HCEC 1CT (cell line): ENCODE data around the gene OPHN1.
"Not testable (repeated sequence)": the region's sequence is repeated elsewhere in the genome, so short reads cannot be mapped to it uniquely, and the experiment has no call there.

Experiments used
- DNase-seq: peaks from one replicate; pipeline ENCODE4 v3.0.0-alpha.2; 2017

Gene OPHN1

GRCh38 chrX:68354879-68355628 is 78.2 kb downstream of the OPHN1 start:
- DNase-seq, result peak; percentile 5

- no peak for DNase-seq
Measured at GRCh38 chrX:68345025-68345424, 88.3 kb downstream of the OPHN1 start.

GRCh38 chrX:68343551-68343950 is 89.7 kb downstream of the OPHN1 start:
- peak; percentile 35 for DNase-seq

- DNase-seq, result no peak
Measured at GRCh38 chrX:68332201-68332731, 101.0 kb downstream of the OPHN1 start.

- not testable (repeated sequence) for DNase-seq
Measured at GRCh38 chrX:68326841-68327240, 106.5 kb downstream of the OPHN1 start.

GRCh38 chrX:68307769-68308168 is 125.5 kb downstream of the OPHN1 start:
- DNase-seq, result peak; percentile 73

GRCh38 chrX:68304602-68305001 is 128.7 kb downstream of the OPHN1 start:
- no peak for DNase-seq

GRCh38 chrX:68299898-68300297 is 133.4 kb downstream of the OPHN1 start:
- no peak for DNase-seq

GRCh38 chrX:68292471-68292870 is 140.8 kb downstream of the OPHN1 start:
- peak; percentile 23 for DNase-seq

GRCh38 chrX:68288127-68288526 is 145.2 kb downstream of the OPHN1 start:
- no peak for DNase-seq

GRCh38 chrX:68287419-68287818 is 145.9 kb downstream of the OPHN1 start:
- no peak for DNase-seq

- DNase-seq, result no peak
Measured at GRCh38 chrX:68286980-68287379, 146.3 kb downstream of the OPHN1 start.

GRCh38 chrX:68286076-68286475 is 147.2 kb downstream of the OPHN1 start:
- no peak for DNase-seq

- DNase-seq, result no peak
Measured at GRCh38 chrX:68284281-68284904, 148.9 kb downstream of the OPHN1 start.

- DNase-seq, result no peak
Measured at GRCh38 chrX:68273887-68274286, 159.4 kb downstream of the OPHN1 start.

GRCh38 chrX:68264793-68265192 is 168.5 kb downstream of the OPHN1 start:
- DNase-seq, result not testable (repeated sequence)

GRCh38 chrX:68261060-68261672 is 172.1 kb downstream of the OPHN1 start:
- peak; percentile 34 for DNase-seq

GRCh38 chrX:68256990-68257389 is 176.3 kb downstream of the OPHN1 start:
- DNase-seq, result no peak

- no peak for DNase-seq
Measured at GRCh38 chrX:68254738-68255645, 178.3 kb downstream of the OPHN1 start.

- DNase-seq, result no peak
Measured at GRCh38 chrX:68252664-68253063, 180.6 kb downstream of the OPHN1 start.

- DNase-seq, result no peak
Measured at GRCh38 chrX:68249903-68250302, 183.4 kb downstream of the OPHN1 start.

- DNase-seq, result no peak
Measured at GRCh38 chrX:68249401-68249831, 183.9 kb downstream of the OPHN1 start.

- no peak for DNase-seq
Measured at GRCh38 chrX:68238568-68238967, 194.7 kb downstream of the OPHN1 start.
